Ovary (tissue), 3 donors: ENCODE data around the gene RC3H1.

Experiments
- POLR2A ChIP-seq: fragments of 450-650 bp; IDR thresholded peaks from one replicate; pipeline ENCODE4 v1.6.1; 2017; ENCODE audit warnings: antibody characterized with exemption, mild to moderate bottlenecking, moderate library complexity
- TF ChIP-seq, protein P1 (sequence below), 3 donors: fragments of 450-650 bp in 2 of 3; fragments of 200-600 bp in 1 of 3; IDR thresholded peaks; one replicate each; pipeline versions ENCODE4 v1.5.1 to v1.8.0; 2016 to 2022; ENCODE audit warnings: antibody characterized with exemption in 3 of 3, mild to moderate bottlenecking in 1 of 3
- donor health status: DM: no; HTN: no; CAD: no.

DNA sequence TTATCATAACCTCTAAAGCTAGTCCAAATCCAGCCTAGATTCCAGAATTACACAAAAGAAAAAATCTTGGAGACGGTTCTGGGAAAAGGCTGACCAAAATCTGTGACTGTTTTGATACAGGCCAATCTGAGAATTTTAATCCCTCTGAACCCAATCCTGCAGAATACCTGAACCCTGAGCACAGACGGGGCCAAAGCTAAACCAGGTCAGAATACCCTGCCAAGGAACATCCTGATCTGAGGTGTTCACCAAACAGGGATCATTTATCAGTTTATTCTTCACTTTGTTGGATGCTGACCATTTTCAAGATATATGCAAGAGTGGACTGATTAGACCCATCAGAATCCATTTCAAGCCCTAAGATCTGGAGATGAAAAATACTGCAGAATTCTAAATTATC lies 3.6 kb downstream of the RC3H1 start:
- TF ChIP-seq, protein P1, sequence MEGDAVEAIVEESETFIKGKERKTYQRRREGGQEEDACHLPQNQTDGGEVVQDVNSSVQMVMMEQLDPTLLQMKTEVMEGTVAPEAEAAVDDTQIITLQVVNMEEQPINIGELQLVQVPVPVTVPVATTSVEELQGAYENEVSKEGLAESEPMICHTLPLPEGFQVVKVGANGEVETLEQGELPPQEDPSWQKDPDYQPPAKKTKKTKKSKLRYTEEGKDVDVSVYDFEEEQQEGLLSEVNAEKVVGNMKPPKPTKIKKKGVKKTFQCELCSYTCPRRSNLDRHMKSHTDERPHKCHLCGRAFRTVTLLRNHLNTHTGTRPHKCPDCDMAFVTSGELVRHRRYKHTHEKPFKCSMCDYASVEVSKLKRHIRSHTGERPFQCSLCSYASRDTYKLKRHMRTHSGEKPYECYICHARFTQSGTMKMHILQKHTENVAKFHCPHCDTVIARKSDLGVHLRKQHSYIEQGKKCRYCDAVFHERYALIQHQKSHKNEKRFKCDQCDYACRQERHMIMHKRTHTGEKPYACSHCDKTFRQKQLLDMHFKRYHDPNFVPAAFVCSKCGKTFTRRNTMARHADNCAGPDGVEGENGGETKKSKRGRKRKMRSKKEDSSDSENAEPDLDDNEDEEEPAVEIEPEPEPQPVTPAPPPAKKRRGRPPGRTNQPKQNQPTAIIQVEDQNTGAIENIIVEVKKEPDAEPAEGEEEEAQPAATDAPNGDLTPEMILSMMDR (IDR thresholded peaks at IDR 0.05) = no peak
- no peak for TF ChIP-seq POLR2A
